Measurements from ENCODE around the gene PAN3. TPM values are rescaled to one million over a fixed set of nuclear protein-coding genes. Genes with fewer than 3 reads are reported as not detected.

Gene PAN3
- total RNA-seq, 1 donor from 2014 or later: 54.0 TPM

DNA sequence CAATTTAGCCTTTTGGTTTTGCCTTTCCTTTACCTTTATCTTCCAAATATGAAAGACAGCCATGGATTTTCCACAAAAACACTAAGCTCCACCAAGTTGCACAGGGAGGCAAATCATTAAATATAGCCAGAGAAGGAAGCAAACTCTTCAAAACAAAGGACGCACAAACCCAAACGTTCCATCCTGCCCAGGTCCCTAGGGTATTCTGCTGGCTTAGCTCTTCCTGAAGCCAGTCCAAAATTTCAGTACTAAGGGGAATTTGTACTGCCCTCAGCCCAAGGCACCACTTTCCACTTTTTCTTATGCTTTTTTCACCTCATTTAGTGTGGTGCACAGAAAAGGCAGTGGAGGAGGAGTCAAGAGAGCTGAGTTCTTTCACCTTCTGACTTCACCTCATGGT, 186.7 kb downstream of the PAN3 start:
- no peak for DNase-seq (ENCODE audit: low spot score)
- intact Hi-C loops (cut with DNase I): no loop called here
- ATAC-seq: no peak

DNA sequence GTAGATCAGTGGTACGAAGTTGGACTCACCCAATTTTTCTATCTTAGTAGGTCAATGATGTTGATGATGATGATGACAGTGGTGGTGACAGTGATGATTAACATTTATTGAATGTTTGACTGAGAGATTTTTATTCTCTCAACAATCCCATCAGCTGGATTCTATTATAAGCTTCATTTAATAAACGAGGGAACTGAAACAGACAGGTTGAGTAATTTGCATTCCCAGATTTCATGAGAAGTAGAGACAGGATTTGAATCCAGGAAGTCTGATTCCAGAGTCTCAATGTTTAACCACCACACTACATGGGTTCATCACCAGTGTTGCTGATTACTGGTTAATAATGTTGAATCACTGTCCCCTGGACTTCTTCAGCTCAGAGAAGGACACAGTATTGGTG, 187.7 kb downstream of the PAN3 start:
- intact Hi-C loops (cut with DNase I): no loop called here
- no peak for ATAC-seq
- no peak for DNase-seq (ENCODE audit: low spot score)

DNA sequence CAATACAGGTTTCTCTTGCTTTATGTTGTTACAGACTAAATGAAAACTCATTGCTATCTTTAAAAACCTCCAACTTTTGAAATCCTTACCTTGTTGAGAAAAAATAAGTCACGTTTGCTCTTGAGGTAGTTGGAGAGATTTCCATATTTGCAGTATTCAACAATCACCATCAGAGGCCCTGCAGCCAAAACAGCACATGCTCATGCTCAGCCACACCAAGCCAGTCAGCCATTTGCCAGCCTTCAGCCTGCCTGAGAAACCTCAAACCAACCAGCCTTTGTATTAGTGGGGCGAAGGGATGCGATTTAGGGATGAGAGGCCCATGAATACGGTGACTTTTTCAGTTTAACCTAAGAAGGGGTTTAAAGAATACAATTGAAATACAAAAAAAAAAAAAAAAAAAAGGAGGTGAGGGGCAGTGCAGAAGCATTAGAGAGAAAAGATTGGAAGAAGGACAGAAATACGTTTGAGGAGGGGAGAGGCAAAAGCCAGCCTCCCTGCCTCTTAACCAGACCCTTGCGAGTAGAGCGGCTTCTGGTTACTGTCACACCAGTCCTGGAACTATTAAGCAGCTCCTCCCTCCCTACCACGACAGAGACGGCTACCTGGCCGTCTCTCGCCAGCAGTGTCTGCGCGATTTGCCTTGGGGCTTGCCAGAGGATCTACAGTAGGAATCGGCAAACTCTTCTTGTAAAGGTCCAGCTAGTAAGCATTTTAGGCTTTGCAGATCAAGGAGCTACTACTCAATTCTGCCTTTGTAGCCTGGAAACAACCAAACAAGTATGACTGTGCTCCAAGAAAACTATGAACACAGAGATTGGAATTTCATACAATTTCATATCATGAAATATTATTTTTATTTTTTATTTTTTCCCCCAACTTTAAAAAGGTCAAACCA, 189.3 kb downstream of the PAN3 start:
- no peak for DNase-seq (ENCODE audit: low spot score)
- no peak for ATAC-seq
- intact Hi-C loops (cut with DNase I): no loop called here

DNA sequence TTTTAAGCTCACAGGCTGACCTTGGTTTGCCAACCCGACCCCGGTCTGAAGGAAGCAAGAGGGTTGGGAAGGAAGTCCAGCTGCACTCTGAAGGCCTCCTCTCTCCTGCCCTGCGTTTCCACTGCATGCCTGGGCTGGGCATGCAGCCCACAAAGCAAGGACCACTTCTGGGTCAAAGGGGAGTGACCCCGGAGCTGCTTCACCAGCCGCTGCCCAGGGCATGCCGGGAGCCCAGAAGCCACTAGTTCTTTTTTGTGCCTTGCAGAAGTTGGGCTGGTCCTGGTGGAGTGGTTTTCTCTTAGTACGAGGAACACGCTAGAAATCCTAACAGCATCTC, 189.9 kb downstream of the PAN3 start:
- DNase-seq (ENCODE audit: low spot score): no peak
- intact Hi-C loops (cut with DNase I): no loop called here
- ATAC-seq: no peak

DNA sequence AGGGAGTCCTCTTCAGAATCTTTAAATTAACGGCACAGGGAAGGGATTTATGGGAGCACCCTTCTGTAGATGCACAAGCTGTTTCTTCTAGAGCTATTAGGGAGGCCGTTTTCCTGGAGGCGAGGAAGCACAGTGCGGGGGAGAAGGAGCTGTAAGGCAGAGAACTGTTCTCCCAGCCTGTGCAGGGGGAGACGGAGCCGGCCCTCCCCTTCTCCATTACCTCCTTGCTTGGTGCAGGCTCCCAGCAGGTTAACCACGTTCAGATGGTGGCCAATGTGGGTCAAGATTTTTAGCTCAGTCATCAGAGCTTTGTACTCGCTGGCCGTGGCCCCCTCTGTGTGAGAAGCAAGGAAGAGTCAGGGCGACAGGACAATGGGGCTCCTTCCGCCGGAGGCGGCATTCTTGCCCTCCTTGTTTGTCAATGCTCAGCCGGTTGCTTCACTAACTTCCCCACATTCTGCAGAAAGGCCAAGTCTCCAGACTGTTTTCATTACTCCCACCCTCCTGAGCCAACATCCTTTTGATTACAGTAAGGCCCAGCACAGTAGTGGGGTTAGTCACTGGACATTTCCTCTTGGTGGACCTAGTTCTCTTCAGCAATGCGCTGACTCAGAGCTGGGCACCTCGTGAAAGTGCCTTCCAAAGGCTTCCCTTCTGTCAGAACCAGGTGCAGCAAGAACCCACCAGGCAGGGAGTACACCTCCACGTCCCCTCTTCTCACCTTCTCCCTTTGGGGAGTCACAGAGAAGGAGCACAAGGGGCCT, 191.2 kb downstream of the PAN3 start:
- peak; percentile 38 for ATAC-seq
- intact Hi-C loops (cut with DNase I): no loop called here

DNA sequence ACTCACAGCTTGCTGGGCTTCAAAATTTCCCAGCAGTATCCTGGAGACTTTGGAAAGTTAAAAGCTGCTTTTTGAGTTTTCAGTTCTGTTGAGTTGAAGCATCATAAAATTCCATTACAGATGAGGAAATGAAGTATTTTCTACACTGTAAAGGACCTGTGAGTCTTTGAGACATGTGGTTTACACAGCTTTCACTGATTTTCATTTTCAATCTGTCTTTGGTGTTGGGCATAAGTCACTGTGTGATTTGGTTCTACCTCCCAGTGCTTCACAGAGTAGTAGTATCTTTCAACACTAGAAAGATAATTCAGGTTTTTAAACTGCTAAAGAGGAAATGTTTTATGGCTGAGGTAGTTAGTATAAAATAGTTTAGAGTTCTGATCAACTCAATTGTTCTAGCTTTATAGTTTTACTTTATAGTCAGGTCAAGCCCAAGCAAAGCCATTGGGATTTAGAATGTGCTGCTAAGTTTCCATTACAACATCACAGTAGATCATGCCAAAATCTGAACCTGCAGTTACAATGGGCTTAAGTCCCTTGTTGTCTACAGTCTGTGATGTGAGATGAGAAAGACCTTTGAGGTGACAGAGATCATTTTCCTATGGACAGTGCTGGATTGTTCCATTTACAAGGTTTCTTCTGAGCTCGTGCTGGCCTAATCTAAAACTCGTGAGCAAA, 195.0 kb downstream of the PAN3 start:
- ATAC-seq (no peak), DNase-seq (ENCODE audit: low spot score) (no peak)
- intact Hi-C loops (cut with DNase I): no loop called here

More for the DNA sequence above, 191.2 kb downstream of the PAN3 start:
- DNase-seq (ENCODE audit: low spot score): no peak

DNA sequence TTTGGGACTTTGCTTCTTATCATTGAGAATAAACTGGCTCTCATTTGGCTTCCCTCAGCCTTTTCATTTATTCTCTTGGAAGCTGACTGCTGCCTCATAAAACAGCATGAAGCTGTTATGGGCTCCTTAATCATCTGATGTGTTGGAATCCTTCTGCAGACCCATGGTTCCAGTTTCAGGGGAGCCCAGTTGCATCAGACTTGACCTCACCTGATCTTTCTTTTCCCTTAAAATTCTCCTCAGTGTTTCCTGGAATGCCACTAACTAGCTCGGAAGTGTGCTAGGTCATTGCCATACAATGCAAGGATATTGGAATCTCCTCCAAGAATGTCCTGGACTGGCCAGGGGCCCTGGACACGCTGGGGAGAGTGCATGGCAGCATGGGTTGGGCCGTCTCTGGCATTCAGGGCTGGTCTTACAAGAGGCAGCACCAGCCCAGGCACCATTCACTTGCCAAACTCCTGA, 197.9 kb downstream of the PAN3 start:
- peak; percentile 75 for ATAC-seq
- intact Hi-C loops (cut with DNase I): no loop called here

DNA sequence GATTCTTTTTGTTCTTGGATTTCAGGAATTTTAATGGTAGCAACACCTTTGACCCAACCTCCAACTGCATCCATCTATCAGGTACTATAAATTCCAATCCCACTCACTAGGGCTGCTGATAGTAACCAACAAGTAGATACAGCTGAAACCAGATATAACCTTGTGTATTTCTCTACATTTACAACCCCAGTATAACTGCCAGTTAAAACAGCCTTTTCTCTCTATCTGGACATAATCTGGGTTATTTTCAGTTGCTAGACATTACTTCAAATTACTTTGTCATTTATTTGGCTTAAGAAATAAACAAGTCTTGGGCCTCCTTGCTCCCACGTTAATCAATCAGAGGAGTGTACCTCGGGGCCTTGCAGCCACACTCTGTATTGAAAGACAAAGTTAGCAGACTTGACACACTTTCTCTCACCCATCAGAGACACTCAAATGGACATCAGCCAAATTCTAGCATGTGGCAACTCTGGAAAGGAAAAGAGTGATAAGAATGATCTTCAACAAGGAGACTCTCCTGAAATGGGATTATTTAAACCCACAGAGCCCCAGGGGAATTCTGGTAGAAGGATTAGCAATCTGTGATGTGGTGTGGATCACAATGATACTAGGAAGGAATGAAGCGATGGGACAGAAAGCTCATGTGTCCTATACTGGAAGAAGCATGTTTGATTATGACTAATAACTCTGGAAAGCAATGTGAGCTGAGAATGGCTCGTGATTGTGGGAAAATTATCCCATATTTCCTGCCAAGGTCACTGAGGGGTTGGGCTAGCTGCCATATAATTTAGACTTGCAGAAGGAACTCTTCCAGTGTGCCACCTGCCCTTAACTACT, 199.0 kb downstream of the PAN3 start:
- intact Hi-C loops (cut with DNase I): no loop called here
- peak; percentile 65 for ATAC-seq
- no peak for DNase-seq (ENCODE audit: low spot score)

More for the DNA sequence above, 197.9 kb downstream of the PAN3 start:
- DNase-seq (ENCODE audit: low spot score): no peak

DNA sequence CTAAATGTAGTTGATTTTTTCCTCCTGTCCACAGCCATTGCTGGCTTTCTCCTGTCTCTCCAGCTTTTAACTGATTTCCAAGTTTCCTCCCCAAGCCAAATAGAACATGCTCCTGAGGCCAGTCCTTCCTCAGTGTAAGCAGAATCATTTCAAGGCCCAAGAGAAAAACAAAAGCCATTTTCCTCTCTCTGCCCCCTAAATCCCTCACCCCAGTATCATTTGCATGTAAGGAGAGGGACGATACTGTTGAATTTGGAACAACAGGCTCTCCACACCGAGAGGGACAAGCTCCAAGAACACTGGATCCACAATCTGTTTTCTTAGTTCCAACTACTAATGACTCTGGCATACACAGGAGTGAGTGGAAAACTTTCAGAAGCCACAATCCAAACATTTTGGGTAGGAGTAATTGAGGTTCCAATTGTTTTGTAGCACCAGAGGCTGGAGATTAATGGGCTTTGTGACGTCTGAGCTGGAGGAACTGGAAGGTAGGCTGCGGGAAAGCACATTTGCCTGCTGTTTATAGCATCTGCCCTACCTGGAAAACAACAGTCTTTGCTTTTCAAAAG, 199.7 kb downstream of the PAN3 start:
- ATAC-seq (peak; percentile 67), DNase-seq (ENCODE audit: low spot score) (no peak)
- intact Hi-C loops (cut with DNase I): no loop called here

DNA sequence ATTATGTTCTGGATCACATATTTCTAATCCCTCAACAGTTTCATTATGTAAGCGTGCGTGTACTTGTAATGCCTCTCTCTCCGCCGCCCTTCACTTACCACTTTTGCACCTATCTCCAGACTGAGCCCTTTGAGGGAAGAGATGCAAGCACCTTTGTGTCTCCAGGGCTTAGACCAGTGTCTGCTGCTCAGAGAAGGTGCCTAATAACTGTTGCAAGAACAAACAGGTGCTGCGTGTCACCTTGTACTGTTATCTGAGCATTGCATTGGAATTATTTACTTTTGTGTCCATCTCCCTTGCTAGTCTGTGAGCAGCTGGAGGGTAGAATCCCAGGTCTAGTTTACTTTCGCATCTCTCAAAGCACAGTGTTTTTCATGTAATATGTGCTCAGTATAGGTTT, 200.4 kb downstream of the PAN3 start:
- ATAC-seq (no peak), DNase-seq (ENCODE audit: low spot score) (no peak)
- intact Hi-C loops (cut with DNase I): no loop called here

DNA sequence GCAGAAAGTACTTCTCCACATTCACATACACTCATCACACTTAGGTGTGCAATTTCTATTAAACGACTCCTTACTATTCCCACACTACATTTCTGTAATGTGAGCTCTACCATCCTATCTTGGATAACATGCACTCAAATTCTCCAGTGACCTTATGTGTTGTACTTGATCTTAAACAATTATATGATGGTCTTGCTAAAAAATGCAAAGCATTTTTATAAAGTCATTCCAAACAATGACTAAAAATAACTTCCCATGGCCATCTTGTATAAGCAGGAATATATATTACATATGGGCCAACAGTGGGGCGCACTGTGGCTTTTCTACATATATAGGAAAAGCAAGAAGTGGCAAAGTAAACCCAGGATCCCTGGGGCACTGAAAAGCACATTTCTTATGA, 201.1 kb downstream of the PAN3 start:
- no peak for DNase-seq (ENCODE audit: low spot score)
- no peak for ATAC-seq
- intact Hi-C loops (cut with DNase I): no loop called here

DNA sequence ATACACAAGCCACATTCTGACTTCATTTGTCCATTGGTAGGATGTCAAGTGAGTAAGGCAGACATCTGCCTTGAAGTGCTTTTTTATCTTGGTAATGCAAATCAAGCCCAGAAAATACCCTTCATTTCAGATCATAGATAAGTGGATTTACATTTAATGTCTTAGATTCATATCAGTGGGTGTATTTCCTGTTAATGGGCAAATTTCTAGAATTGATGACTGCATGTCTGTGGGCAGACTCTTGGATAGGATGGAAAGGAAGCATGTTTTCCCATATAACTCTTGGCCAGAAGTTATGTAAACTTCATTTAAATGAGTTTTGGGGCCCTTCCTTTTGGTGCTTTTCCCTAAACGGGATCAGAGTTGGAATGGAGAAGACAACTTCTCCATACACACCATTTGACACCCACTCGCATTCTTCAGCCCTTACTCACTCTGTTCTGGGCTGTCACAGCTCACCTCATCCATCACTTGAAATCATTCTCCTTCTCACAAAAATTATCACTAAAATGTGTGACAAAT, 202.0 kb downstream of the PAN3 start:
- ATAC-seq (no peak), DNase-seq (ENCODE audit: low spot score) (no peak)
- intact Hi-C loops (cut with DNase I): no loop called here

DNA sequence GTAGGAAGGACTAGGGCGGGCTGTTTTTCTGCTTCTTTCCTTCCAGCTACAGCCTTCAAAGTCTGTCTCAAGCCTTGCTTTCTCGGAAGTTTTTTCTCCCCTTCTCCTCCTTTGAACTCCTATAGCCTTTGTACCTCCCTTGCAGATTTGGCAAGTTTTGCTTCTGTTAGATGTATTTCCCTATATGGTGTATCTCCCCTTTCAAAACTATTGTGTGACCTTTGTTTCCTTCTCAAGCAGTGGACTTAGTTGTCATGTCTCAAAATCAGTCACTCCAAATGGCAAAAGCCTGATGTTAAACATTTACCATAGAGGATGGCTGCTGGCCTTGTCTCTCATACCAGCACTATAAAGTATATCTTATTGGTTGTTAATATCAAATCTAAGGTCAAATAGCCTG, 203.9 kb downstream of the PAN3 start:
- DNase-seq (ENCODE audit: low spot score): no peak
- ATAC-seq: no peak
- intact Hi-C loops (cut with DNase I): no loop called here

DNA sequence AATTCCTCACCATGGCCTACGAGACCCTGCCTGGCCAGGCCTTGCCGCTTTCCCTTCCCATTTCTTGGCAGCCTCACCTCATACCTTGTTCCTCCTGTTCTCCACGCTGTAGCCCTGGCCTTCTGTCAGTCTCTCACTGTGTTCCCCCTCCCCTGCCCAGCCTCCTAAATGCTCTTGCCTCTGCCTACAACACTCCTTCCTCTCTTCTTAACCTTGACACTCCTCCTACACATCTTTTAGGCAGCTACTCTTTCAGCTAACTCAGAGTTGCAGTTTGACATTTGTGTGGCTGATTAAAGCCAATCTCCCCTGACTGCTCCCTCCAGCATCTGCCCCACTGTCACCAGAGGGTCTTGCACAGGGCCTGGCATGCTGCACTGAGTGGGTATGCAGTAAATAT, 205.8 kb downstream of the PAN3 start:
- DNase-seq (ENCODE audit: low spot score) (no peak), ATAC-seq (no peak)
- intact Hi-C loops (cut with DNase I): no loop called here

Other genes with a start within 250 kb of the PAN3 start
- not detected for gene PDX1, start 218.5 kb upstream of the PAN3 start, total RNA-seq
- not detected for gene CDX2, start 169.2 kb upstream of the PAN3 start, total RNA-seq
- not detected for gene URAD, start 149.9 kb upstream of the PAN3 start, total RNA-seq
- 0.22 TPM for gene FLT3, start 38.0 kb upstream of the PAN3 start, total RNA-seq

All from sciatic nerve (tissue), 2 donors.